EL (cell line): ENCODE data around the gene FBXO42.
"Not testable (repeated sequence)": the region's sequence is repeated elsewhere in the genome, so short reads cannot be mapped to it uniquely, and the experiment has no call there.

ENCODE experiments used
- DNase-seq: peaks from one replicate; pipeline ENCODE4 v3.0.0-alpha.2; 2016

The FBXO42 gene

GRCh38 chr1:16215882-16216753 lies 136.2 kb downstream of the FBXO42 start:
- DNase-seq, result peak; percentile 79

GRCh38 chr1:16215240-16215639 lies 137.0 kb downstream of the FBXO42 start:
- not testable (repeated sequence) for DNase-seq

- DNase-seq, result not testable (repeated sequence)
Observed at GRCh38 chr1:16213544-16213943, 138.7 kb downstream of the FBXO42 start.

DNA sequence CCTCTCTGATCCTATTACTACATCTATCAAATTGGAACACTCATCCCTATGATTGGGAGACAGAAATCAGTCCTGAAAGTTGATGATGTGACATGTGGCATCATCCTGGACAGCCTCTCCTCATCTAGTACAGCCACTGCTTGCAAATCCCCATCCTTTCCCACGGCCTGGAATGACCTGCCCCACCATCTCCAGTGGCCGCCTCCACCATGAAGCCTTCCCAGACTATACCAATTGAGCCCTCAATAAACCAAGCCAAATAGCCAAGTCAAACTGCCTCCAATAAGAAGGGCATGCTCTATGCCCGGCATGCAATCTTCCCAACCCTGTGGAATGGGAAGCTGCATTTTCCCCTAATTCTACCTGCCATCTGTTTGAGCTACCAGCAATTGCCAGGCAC lies 139.3 kb downstream of the FBXO42 start:
- no peak for DNase-seq

- no peak for DNase-seq
Observed at GRCh38 chr1:16212251-16212961, 139.9 kb downstream of the FBXO42 start, which contains the start of gene ARHGEF19. Gene ARHGEF19, minus strand, starts transcription at chr1:16212652. Its CDS starts 3,598 bp downstream, at chr1:16209054.

- no peak for DNase-seq
Observed at GRCh38 chr1:16211824-16212223, 140.5 kb downstream of the FBXO42 start.

- no peak for DNase-seq
Observed at GRCh38 chr1:16210581-16210980, 141.7 kb downstream of the FBXO42 start.

DNA sequence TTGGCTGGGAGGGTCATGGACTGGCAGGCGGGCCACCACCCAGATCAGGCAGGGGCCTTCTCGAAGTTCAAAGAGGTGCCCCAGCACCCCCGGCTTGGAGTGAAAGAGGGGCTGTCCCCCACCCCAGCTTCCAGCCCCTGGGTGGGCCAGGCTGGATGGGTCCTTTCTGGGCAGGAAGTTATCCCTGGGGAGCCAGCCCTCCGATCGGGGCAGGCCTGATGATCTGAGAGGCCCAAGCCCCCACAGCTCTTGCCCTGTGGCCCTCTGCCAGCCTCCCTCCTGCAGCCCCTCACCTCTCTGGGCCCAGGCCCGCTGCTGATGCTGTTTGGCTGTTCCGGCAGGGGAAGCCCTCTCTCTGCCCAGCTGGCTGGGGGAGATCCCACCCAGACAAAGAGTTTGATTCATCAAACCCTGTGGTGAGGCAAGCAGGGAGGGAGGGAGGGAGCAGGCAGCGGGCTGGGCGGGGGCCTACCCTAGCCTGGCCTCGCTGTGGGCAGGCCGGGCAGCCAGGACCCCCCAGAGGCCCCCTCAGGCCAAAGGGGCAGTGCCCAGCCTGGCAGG lies 142.4 kb downstream of the FBXO42 start:
- no peak for DNase-seq

- no peak for DNase-seq
Observed at GRCh38 chr1:16209132-16209846, 143.0 kb downstream of the FBXO42 start.

GRCh38 chr1:16208270-16208987 lies 143.9 kb downstream of the FBXO42 start:
- DNase-seq, result peak; percentile 52

DNA sequence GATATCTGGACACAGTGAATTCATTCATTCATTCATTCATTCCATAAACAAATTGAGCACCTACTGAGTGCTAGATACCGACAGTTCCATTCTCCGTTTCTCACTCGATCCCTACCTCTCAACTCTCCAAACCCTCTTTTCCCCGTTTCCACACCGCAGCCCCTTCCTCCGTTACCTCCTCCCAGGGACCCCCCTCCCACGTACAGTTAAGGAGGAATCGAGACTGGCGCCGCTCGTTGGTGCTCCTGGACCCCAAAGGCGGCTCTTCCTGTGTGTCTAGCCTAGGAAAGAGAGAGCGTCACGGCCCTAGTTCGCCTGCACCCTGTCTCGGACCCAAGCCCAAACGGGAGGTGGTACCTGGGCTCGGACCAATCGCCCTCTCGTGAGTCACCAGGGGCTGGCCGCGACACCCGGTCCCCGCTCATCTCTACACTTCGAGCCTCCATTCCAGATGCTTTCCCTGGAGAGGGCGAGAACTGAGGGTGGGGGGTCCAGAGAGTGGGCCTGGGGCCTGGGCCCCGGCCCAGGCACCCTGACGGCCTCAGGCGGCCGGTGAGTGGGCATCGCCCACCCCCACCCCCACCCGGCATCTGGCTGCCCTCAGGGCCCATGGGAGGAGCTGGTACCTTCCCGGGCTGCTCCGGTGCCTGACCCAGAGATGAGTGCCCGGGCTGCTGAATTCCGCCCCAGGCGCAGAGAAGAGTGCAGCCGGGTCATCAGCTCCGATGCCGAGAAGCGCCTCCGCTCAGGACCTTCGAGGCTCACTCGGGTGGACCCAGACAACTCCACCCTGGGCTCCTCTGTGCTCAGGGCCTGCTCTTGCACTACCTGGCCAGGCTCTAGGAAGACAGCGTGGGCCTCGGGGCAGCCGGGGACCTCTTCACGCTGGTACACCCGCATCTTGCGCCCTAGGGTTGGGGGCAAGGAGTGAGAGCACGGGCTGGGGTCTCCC lies 144.7 kb downstream of the FBXO42 start:
- DNase-seq, result peak; percentile 65

- DNase-seq, result peak; percentile 99
Observed at GRCh38 chr1:16206547-16207317, 145.5 kb downstream of the FBXO42 start.

DNA sequence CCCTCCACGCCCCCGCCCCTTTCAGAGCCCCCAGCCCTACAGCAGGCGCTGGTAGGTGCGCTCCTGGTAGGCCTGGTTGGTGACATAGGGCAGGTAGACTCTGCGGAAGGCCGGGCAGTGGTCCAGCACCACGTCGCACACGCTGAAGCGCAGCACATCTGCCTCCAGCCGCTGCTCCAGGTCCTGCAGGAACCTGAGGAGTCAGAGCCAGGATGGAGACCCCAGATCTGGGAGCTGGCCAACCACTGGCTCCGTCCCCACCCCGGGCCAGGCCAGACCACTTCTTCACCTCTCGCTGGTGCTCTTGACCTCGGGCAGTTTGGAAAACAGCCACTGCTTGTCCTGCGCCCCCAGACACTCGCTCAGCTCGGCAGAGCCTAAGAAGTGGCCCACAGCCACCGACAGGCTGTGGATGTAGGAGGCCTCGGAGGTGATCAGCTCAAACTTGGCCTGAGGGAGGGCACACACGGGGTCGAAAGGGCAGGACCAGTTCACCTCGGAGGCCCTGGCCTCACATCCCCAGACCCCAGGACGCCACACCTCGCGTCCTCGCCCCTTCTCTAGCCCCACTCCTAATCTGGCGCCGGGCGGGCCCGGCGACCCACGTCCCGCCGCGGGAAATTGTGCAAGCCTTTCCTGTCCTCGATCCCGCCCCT lies 146.3 kb downstream of the FBXO42 start:
- no peak for DNase-seq

DNA sequence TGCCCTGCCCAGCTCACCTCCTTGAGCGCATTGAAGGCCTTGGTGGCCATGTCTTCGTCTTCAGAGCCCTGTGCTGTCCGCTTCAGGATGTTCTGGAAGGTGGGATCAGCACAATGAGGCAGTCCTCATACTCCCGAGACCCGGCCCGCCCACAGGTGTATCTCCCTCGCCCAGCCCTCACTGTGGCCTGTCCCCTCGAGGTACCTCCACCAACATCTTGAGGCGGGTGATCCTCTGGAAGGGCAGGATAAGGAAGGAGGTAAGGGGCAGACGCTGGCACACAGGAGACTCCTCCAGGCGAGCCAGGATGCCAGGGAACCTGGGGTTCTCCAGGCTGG lies 147.0 kb downstream of the FBXO42 start:
- no peak for DNase-seq

- no peak for DNase-seq
Observed at GRCh38 chr1:16204634-16205333, 147.5 kb downstream of the FBXO42 start.

- no peak for DNase-seq
Observed at GRCh38 chr1:16204216-16204615, 148.1 kb downstream of the FBXO42 start.

DNA sequence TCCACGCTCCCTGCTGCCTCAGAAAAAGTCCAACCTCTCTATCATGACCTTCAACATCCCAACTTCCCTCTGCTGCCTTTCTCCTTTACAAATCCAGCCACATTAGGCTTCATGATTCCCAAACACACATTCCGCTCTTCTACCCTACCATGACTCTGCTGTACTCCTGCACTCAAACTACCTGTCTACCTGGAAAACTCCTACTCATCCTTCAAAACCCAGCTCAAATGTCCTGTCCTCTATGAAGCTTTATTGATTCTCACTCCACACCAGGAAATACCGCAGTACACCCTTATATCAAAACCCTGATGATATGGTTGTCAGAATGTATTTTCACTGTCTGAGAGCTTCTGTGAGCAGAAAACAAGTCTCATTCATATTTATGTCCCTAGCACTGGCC lies 148.7 kb downstream of the FBXO42 start:
- DNase-seq, result no peak

- no peak for DNase-seq
Observed at GRCh38 chr1:16202281-16203210, 149.7 kb downstream of the FBXO42 start.
